Testis (tissue), 2 donors: ENCODE results near the gene CST9.

Experiments
- CTCF ChIP-seq, 3 experiments: fragments of 450-650 bp in 2 of 3; fragments of 200-600 bp in 1 of 3; sonication (generic) in 1 of 3; IDR thresholded peaks; one replicate each; pipeline ENCODE4 v1.5.1; 2016 to 2019; ENCODE audit warnings: antibody characterized with exemption in 3 of 3, mild to moderate bottlenecking in 2 of 3, moderate library complexity in 1 of 3
- POLR2A ChIP-seq: fragments of 450-650 bp; IDR thresholded peaks from one replicate; pipeline ENCODE4 v1.6.1; 2017; ENCODE audit warnings: antibody characterized with exemption, mild to moderate bottlenecking, moderate library complexity

- TF ChIP-seq CTCF (IDR thresholded peaks at IDR 0.05), result no peak
- no peak for TF ChIP-seq POLR2A
These were observed 18.6 kb upstream of the CST9 start for GRCh38 chr20:23624324-23624691.
